ENCODE data around the gene INSYN1.

- TF ChIP-seq CTCF (IDR thresholded peaks at IDR 0.05) (no peak), POLR2AphosphoS5 (IDR thresholded peaks at IDR 0.05) (no peak)
Observed at GRCh38 chr15:73699249-73700040, 53.7 kb downstream of the INSYN1 start.

Data from stomach (tissue), 4 donors.